Endothelial cell of umbilical vein (primary cell): ENCODE data around the gene DDX3X. TPM values are rescaled to one million over a fixed set of nuclear protein-coding genes. Genes with fewer than 3 reads are reported as not detected.

Experiments used
- BruUV-seq: library from RNA; stranded (reverse); fragments of 400-500 nt; replicated peaks from 2 replicates; lab custom pipeline; 2021; lab: Mats Ljungman, UMichigan
- CTCF ChIA-PET: fragments of 300-600, 350-600 bp; sonication (Branson Sonifier 250); formaldehyde crosslinking; loops from one replicate; lab custom pipeline; 2021; ENCODE audit warnings: antibody characterized with exemption, inconsistent platforms; lab: Charles Lee
- POLR2A ChIA-PET: fragments of 300-600, 350-600 bp; sonication (Branson Sonifier 250); formaldehyde crosslinking; loops from one replicate; lab custom pipeline; 2021; ENCODE audit warnings: antibody characterized with exemption, inconsistent platforms; lab: Charles Lee
- DNase-seq: peaks from one replicate; pipeline ENCODE4 v3.0.0-alpha.2; 2011; ENCODE audit warnings: low read depth, low spot score
- FAIRE-seq: peaks from 2 replicates; lab custom pipeline; 2011; peaks lifted over from hg19 to GRCh38; lab: Jason Lieb, UNC
- H2AFZ ChIP-seq: 2 replicates; pipeline ENCODE4 v1.6.0; 2012; ENCODE audit warnings: low read depth, low read length, control low read depth, inconsistent platforms
- H3K27ac ChIP-seq: 2 replicates; pipeline ENCODE4 v1.5.1; 2011; ENCODE audit warnings: low read depth, mild to moderate bottlenecking, control low read depth, low read length, moderate library complexity; ENCODE audit not compliant: insufficient read depth
- H3K27me3 ChIP-seq, 2 experiments: 2 replicates each; pipeline versions ENCODE4 v1.6.0 to v1.6.1; 2011; ENCODE audit warnings: low read length in 2 of 2, mixed read lengths in 1 of 2; ENCODE audit not compliant: control insufficient read depth in 2 of 2, insufficient read depth in 2 of 2
- H3K36me3 ChIP-seq, 2 experiments: 2 replicates in 1 of 2; 3 replicates in 1 of 2; pipeline ENCODE4 v1.5.1; 2011; ENCODE audit warnings: low read length in 2 of 2, mild to moderate bottlenecking in 1 of 2, moderate library complexity in 1 of 2; ENCODE audit not compliant: control insufficient read depth in 2 of 2, insufficient read depth in 2 of 2; ENCODE audit errors: extremely low read depth in 1 of 2
- H3K4me1 ChIP-seq: 3 replicates; pipeline ENCODE4 v1.5.1; 2011; ENCODE audit warnings: mild to moderate bottlenecking, low read length; ENCODE audit not compliant: control insufficient read depth, insufficient read depth; ENCODE audit errors: extremely low read depth
- H3K4me2 ChIP-seq: 2 replicates; pipeline ENCODE4 v1.6.1; 2011; ENCODE audit warnings: low read length, control low read depth, mixed read lengths; ENCODE audit not compliant: insufficient read depth
- H3K4me3 ChIP-seq, 3 experiments: fragments of 200-600 bp in 1 of 3; sonication (generic), shearing (Covaris generic) in 1 of 3; replicated peaks in 1 of 3; 2 replicates each; pipeline ENCODE4 v1.5.1; 2011 to 2016; ENCODE audit warnings: control low read depth in 3 of 3, low read length in 3 of 3, mild to moderate bottlenecking in 2 of 3, inconsistent platforms in 1 of 3, low read depth in 1 of 3, moderate library complexity in 1 of 3; ENCODE audit not compliant: insufficient read depth in 1 of 3
- H3K79me2 ChIP-seq: 2 replicates; pipeline ENCODE4 v1.6.0; 2012; ENCODE audit warnings: low read length, inconsistent platforms; ENCODE audit not compliant: control insufficient read depth, insufficient read depth
- H3K9ac ChIP-seq: replicated peaks from 2 replicates; pipeline ENCODE3; 2011; ENCODE audit warnings: low read length, control low read depth; ENCODE audit not compliant: insufficient read depth; ENCODE audit errors: extremely low read depth
- H3K9me1 ChIP-seq: replicated peaks from 3 replicates; pipeline ENCODE4 v1.6.0; 2011; ENCODE audit warnings: mild to moderate bottlenecking, low read length; ENCODE audit not compliant: control insufficient read depth, insufficient read depth; ENCODE audit errors: extremely low read depth
- H3K9me3 ChIP-seq: replicated peaks from 2 replicates; pipeline ENCODE4 v1.5.1; 2012; ENCODE audit warnings: low read length, inconsistent platforms; ENCODE audit not compliant: control insufficient read depth, insufficient read depth
- H4K20me1 ChIP-seq: replicated peaks from 2 replicates; pipeline ENCODE3; 2011; ENCODE audit warnings: mild to moderate bottlenecking, low read length; ENCODE audit not compliant: control insufficient read depth, insufficient read depth; ENCODE audit errors: extremely low read depth
- EZH2 ChIP-seq: IDR thresholded peaks from 2 replicates; pipeline ENCODE4 v1.6.1; 2012; ENCODE audit warnings: borderline replicate concordance, low read depth, mild to moderate bottlenecking, moderate library complexity, low read length, inconsistent platforms; ENCODE audit not compliant: severe bottlenecking
- FOS ChIP-seq: IDR thresholded peaks from 2 replicates; pipeline ENCODE4 v1.6.1; 2011; ENCODE audit warnings: mild to moderate bottlenecking, low read length, moderate library complexity, borderline replicate concordance; ENCODE audit not compliant: insufficient read depth
- GATA2 ChIP-seq: IDR thresholded peaks from 2 replicates; pipeline ENCODE4 v1.7.0; 2011; ENCODE audit warnings: low read depth, mild to moderate bottlenecking, moderate library complexity, mixed read lengths, low read length; ENCODE audit not compliant: insufficient read length, insufficient read depth
- JUN ChIP-seq: IDR thresholded peaks from 2 replicates; pipeline ENCODE4 v1.6.1; 2011; ENCODE audit warnings: borderline replicate concordance, low read depth; ENCODE audit not compliant: insufficient read length, insufficient read depth
- MAX ChIP-seq: IDR thresholded peaks from 2 replicates; pipeline ENCODE4 v1.6.1; 2011; ENCODE audit not compliant: insufficient read depth, insufficient read length
- MYC ChIP-seq: IDR thresholded peaks from one replicate; pipeline ENCODE4 v1.6.1; 2011; ENCODE audit warnings: mild to moderate bottlenecking, low read depth, low read length
- POLR2A ChIP-seq: IDR thresholded peaks from 2 replicates; pipeline ENCODE4 v1.6.1; 2012; ENCODE audit warnings: low read depth, mild to moderate bottlenecking, control low read depth, low read length
- POLR2AphosphoS5 ChIP-seq: IDR thresholded peaks from 2 replicates; pipeline ENCODE4 v1.6.1; 2012; ENCODE audit warnings: low read depth, mild to moderate bottlenecking, control low read depth, low read length, moderate library complexity; ENCODE audit not compliant: insufficient read depth
- dilution Hi-C: fragments of 300-500 bp; cut with MboI; formaldehyde crosslinking; loops from one replicate; pipeline ENCODE4 v1.15.0; 2019; ENCODE audit warnings: low sequenced_read_pairs; ENCODE audit not compliant: extremely low pct_ligation_motif_present
- intact Hi-C: fragments of 100-400 bp; cut with micrococcal nuclease; formaldehyde crosslinking; loops from one replicate; pipeline ENCODE4 v1.10.0; 2022
- polyA plus RNA-seq, 4 experiments: library from polyadenylated mRNA; depleted of rRNA in 3 of 4; stranded (reverse) in 3 of 4; unstranded in 1 of 4; fragments of >200 nt; gene quantifications; 2 replicates each; pipeline versions ENCODE4 v1.2.1 to v1.2.3, GENCODE V29; 2011 to 2012; ENCODE audit warnings: missing spikeins in 1 of 4
- total RNA-seq: library from RNA; stranded (reverse); gene quantifications from 2 replicates; pipeline ENCODE4 v1.2.3, GENCODE V29; 2021

DDX3X gene
- total and polyA plus RNA-seq, 2 donors (not counting 3 experiments of a cell fraction or from before 2014, with no cell fraction given) = 48.5 to 300 TPM

GRCh38 chrX:41377624-41378023 is 43.7 kb downstream of the DDX3X start:
- FAIRE-seq (no peak), DNase-seq (no peak)
- H3K4me2 ChIP-seq = no peak overlapping the region
- no peaks in the 10 kb centered on the region for H3K9me3 ChIP-seq
- no TSS peak for BruUV-seq
- dilution Hi-C loops = no loop called here
- no peaks in the 10 kb centered on the region for H4K20me1 ChIP-seq
- TF ChIP-seq MYC (no peak), POLR2AphosphoS5 (no peak), GATA2 (no peak), JUN (no peak), POLR2A (no peak), MAX (no peak), FOS (no peak), EZH2 (no peak)
- intact Hi-C loops = no loop called here
- ChIA-PET CTCF (no interaction called here), POLR2A (no interaction called here)
- no peaks in the 10 kb centered on the region for H3K27me3 ChIP-seq
- H3K27ac ChIP-seq = no peak overlapping the region
- H3K36me3 ChIP-seq = no peaks in the 10 kb centered on the region
- peaks cover under 1% of the 10 kb centered on the region for H3K4me1 ChIP-seq
- H3K9me1 ChIP-seq = no peaks in the 10 kb centered on the region
- H2AFZ ChIP-seq = no peak overlapping the region
- no peak overlapping the region for H3K9ac ChIP-seq
- H3K4me3 ChIP-seq = no peak overlapping the region
- H3K79me2 ChIP-seq = no peaks in the 10 kb centered on the region

- TF ChIP-seq POLR2A (no peak), GATA2 (peak; percentile 25), EZH2 (no peak), MAX (no peak), FOS (peak; percentile 74), JUN (peak; percentile 70)
- Histone ChIP-seq H3K4me1 (peaks cover 10% of the 10 kb centered on the region), H2AFZ (no peak overlapping the region), H3K9me3 (no peaks in the 10 kb centered on the region), H4K20me1 (no peaks in the 10 kb centered on the region), H3K36me3 (no peaks in the 10 kb centered on the region), H3K9me1 (no peaks in the 10 kb centered on the region), H3K9ac (no peak overlapping the region), H3K27ac (peak overlapping the region; percentile 55), H3K27me3 (no peaks in the 10 kb centered on the region), H3K4me3 (no peak overlapping the region), H3K79me2 (no peaks in the 10 kb centered on the region), H3K4me2 (no peak overlapping the region)
- intact Hi-C loops (no loop called here), dilution Hi-C loops (no loop called here)
- BruUV-seq = no TSS peak
- FAIRE-seq (peak; percentile 89), DNase-seq (peak; percentile 56)
- ChIA-PET POLR2A (no interaction called here), CTCF (interaction anchor here (0.9 kb wide), 1 partner anchor 8 kb away, joined by 3 read pairs; no protein-coding TSS in a partner anchor)
Observed at GRCh38 chrX:41381685-41382084, 47.7 kb downstream of the DDX3X start.
